GM12864 (cell line): ENCODE measurements around the gene C2orf68.

ENCODE experiments used
- DNase-seq: peaks from one replicate; pipeline ENCODE4 v3.0.0-alpha.2; 2011; ENCODE audit warnings: low read depth
- H3K4me3 ChIP-seq: 2 replicates; pipeline ENCODE4 v1.5.1; 2011; ENCODE audit warnings: mild to moderate bottlenecking, low read depth, low read length, control low read depth
- TF ChIP-seq, protein P1 (sequence below): IDR thresholded peaks from 2 replicates; pipeline ENCODE4 v1.5.1; 2011; ENCODE audit warnings: low read depth, mild to moderate bottlenecking, moderate library complexity, low read length, control low read depth, inconsistent platforms; ENCODE audit errors: missing control alignments

The C2orf68 gene

DNA sequence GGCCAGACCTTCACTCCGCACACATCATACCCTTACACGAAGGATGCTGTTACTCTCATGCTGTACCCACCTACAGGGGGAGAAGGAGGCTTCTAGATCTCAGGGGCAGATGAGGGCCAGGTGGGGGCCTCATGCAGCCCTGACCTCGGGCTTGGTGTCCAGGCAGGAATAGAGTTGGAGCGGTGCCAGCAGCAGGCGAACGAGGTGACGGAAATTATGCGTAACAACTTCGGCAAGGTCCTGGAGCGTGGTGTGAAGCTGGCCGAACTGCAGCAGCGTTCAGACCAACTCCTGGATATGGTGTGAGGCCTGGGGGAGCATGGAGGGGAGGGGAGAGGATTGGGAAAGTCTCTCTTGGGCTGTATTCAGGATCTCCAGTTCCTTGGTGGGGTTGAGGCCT, 20.3 kb downstream of the C2orf68 start:
- TF ChIP-seq, protein P1, sequence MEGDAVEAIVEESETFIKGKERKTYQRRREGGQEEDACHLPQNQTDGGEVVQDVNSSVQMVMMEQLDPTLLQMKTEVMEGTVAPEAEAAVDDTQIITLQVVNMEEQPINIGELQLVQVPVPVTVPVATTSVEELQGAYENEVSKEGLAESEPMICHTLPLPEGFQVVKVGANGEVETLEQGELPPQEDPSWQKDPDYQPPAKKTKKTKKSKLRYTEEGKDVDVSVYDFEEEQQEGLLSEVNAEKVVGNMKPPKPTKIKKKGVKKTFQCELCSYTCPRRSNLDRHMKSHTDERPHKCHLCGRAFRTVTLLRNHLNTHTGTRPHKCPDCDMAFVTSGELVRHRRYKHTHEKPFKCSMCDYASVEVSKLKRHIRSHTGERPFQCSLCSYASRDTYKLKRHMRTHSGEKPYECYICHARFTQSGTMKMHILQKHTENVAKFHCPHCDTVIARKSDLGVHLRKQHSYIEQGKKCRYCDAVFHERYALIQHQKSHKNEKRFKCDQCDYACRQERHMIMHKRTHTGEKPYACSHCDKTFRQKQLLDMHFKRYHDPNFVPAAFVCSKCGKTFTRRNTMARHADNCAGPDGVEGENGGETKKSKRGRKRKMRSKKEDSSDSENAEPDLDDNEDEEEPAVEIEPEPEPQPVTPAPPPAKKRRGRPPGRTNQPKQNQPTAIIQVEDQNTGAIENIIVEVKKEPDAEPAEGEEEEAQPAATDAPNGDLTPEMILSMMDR = no peak
- no peak for DNase-seq
- H3K4me3 ChIP-seq = no peak overlapping the region

DNA sequence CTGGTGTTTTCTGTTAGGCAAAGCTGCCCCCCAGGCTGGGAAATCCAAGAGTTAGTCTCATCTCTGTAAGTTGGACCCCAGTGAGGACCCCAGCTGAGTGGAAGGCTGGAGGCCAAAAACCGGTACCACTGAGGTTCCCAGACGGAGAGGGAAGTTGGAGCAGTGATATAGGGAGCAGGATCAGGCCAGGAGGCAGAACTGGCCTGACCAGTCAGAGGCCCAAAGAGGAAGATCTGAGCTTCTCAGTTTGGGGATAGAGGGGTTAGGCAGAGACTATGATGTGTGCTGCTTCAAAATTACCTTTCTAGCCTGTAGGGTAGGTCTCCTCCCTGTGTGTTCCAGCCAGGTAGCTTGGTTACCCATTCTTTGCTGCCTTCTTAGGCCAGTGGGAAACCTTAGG, 20.9 kb downstream of the C2orf68 start:
- H3K4me3 ChIP-seq = no peak overlapping the region
- TF ChIP-seq, protein P1 = no peak
- DNase-seq = no peak

DNA sequence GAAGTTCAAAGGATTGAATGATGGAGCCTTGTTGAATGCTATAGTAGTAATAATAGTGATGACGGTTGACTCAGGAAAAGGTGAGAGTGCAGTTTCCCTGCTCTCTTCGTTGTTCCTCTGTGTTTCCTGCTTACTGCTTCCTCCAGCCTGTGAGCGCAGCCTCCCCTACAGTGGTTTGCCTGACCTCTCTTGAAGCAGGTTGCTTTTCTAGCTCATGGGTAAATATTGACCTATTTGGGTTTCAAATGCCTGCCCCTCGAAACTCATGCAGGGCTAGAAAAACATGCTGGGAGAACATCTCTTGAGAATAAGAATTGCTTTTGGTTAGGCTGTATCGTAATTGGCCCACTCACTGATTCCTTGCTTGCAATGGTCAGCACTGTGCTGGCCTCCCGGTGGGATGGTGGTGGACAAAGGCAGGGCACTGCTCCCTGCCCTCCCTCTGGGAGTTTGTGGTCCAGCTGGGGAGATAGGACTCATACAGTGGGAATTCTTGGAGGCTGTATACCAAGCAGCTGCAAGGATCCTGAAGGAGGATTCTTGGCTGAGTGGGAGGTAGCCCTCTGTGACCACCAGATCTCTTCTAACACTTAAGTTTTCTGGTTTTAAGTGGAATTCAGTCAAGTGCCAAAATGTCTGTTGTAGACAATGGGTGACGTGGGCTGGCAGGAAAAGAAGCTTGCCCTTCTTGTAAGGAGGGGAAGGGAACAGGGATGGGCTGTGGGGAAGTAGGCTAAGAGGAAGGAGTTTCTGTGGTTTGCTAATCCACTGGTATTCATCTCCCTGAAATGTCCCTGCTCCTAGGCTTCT, 21.7 kb downstream of the C2orf68 start:
- no peak overlapping the region for H3K4me3 ChIP-seq
- DNase-seq = no peak
- TF ChIP-seq, protein P1 = no peak

DNA sequence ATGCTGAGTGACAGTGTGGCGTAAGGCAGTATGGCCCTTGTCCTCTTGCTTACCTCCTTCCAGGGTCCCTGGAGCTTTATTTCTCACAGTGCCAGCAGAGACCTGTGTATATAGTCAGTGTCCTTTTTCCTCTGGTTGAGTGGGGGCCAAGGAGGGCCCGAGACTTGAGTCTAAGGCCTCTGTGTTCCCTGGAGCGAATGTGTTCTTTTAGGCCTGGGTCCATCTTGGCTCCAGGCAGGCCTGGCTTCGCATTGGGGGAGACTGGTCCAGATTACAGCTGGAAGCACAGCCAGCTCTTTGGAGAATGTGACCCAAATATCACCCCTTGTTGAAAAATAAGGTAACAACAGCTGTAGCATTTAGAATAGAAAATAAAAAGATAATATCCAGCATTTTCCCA, 22.7 kb downstream of the C2orf68 start:
- no peak for DNase-seq
- TF ChIP-seq, protein P1 = no peak
- H3K4me3 ChIP-seq = no peak overlapping the region

DNA sequence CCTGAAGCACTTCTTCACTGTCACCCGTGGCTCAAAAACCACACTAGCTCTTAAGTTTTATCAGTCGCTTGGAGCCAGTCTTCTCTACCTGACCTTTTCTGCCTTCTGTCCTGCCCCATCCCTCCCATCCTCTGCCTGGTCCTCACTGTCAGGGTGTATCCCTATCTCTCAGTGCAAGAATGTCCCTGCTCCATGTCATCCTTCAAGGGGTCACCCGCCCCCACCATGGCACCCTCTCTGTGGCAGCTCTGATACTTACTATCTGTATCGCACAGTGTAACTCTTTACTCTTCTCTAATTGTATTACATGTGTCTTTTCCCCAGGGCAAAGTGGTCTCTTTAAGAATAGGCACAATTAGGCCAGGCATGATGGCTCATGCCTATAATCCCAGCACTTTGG, 23.2 kb downstream of the C2orf68 start:
- TF ChIP-seq, protein P1 = no peak
- H3K4me3 ChIP-seq = no peak overlapping the region

DNA sequence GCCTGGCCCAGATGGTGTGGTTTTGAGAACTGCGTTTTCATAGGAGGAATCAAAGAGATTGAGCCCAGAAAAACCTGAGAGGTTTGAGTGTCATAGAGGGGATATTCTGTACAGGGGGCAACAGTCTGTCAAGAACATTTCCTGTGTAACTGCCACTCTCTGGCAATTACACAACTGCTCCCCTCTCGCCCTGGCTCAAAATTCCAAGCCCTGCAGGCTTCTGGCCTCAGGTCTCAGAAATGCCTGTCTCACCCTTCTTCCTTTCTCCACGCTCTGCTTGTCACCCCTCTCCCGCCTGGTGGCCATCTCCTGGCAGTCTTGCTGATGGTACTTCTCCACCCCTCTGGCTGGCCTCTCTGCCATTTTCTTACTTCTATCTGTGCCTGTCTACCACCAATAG, 23.6 kb downstream of the C2orf68 start:
- no peak for DNase-seq
- H3K4me3 ChIP-seq = no peak overlapping the region
- TF ChIP-seq, protein P1 = no peak

More for the DNA sequence above, 23.2 kb downstream of the C2orf68 start:
- no peak for DNase-seq

DNA sequence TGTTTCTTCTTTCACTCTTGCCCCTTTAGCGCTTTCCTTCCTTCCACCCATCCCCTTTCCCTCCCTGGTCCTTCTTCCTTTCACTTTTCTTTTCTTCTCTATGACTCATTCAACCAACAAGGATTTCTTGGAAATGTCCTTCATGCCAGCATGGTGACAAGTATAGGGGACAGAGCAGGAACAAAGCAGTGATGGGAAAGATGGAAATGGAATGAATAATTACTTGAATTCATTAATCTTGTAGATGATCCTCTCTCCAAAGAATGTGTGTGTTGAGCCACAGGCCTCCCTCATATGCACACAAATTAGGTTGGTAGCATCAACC, 26.1 kb downstream of the C2orf68 start:
- H3K4me3 ChIP-seq = no peak overlapping the region
- no peak for DNase-seq
- TF ChIP-seq, protein P1 = no peak
